ENCODE measurements around the gene YES1. TPM values are rescaled to one million over a fixed set of nuclear protein-coding genes. Genes with fewer than 3 reads are reported as not detected.
"Not testable (repeated sequence)": the region's sequence is repeated elsewhere in the genome, so short reads cannot be mapped to it uniquely, and the experiment has no call there.

YES1 gene
- polyA plus RNA-seq, 1 donor (not counting 4 experiments of a cell fraction or from before 2014, with no cell fraction given) = 22.9 TPM

GRCh38 chr18:766550-766860 lies 45.5 kb downstream of the YES1 start:
- H3K4me3 ChIP-seq (ENCODE audit: control insufficient read depth in 2 of 3, extremely low read depth in 1 of 3, insufficient read depth in 2 of 3, low read depth in 1 of 3, low read length in 3 of 3) = no peak overlapping the region
- no peak for FAIRE-seq
- no peak overlapping the region for H2AFZ ChIP-seq (ENCODE audit: control insufficient read depth, low read length)
- no peaks in the 10 kb centered on the region for H3K27me3 ChIP-seq (ENCODE audit: control insufficient read depth, extremely low read depth, insufficient read depth, low read length)
- no peaks in the 10 kb centered on the region for H3K9me3 ChIP-seq (ENCODE audit: control insufficient read depth, low read depth, low read length)
- peaks cover 2% of the 10 kb centered on the region for H4K20me1 ChIP-seq (ENCODE audit: control insufficient read depth, extremely low read depth, insufficient read depth, low read length)
- dilution Hi-C loops (cut with MboI; ENCODE audit: extremely low pct_ligation_motif_present, low sequenced_read_pairs) = no loop called here
- peaks cover 45% of the 10 kb centered on the region for H3K79me2 ChIP-seq (ENCODE audit: control insufficient read depth, insufficient read depth, low read length)
- H3K4me1 ChIP-seq (ENCODE audit: control insufficient read depth, extremely low read depth, insufficient read depth, low read length) = no peaks in the 10 kb centered on the region
- no peak overlapping the region for H3K27ac ChIP-seq (ENCODE audit: control insufficient read depth, insufficient read depth, low read length)
- no peaks in the 10 kb centered on the region for H3K36me3 ChIP-seq (ENCODE audit: control insufficient read depth in 2 of 2, extremely low read depth in 1 of 2, insufficient read depth in 2 of 2, low read length in 2 of 2)
- TF ChIP-seq, protein P1, sequence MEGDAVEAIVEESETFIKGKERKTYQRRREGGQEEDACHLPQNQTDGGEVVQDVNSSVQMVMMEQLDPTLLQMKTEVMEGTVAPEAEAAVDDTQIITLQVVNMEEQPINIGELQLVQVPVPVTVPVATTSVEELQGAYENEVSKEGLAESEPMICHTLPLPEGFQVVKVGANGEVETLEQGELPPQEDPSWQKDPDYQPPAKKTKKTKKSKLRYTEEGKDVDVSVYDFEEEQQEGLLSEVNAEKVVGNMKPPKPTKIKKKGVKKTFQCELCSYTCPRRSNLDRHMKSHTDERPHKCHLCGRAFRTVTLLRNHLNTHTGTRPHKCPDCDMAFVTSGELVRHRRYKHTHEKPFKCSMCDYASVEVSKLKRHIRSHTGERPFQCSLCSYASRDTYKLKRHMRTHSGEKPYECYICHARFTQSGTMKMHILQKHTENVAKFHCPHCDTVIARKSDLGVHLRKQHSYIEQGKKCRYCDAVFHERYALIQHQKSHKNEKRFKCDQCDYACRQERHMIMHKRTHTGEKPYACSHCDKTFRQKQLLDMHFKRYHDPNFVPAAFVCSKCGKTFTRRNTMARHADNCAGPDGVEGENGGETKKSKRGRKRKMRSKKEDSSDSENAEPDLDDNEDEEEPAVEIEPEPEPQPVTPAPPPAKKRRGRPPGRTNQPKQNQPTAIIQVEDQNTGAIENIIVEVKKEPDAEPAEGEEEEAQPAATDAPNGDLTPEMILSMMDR (optimal IDR thresholded peaks at IDR 0.05 in 1 of 3, IDR thresholded peaks at IDR 0.05 in 1 of 3, conservative IDR thresholded peaks at IDR 0.05 in 1 of 3; ENCODE audit: extremely low read depth in 1 of 3, insufficient read depth in 2 of 3, low read length in 3 of 3) = no peak
- TF ChIP-seq EZH2 (IDR thresholded peaks at IDR 0.05; ENCODE audit: low read length) = no peak
- H3K4me2 ChIP-seq (ENCODE audit: control insufficient read depth, extremely low read depth, insufficient read depth, low read depth, low read length) = no peak overlapping the region
- no peak overlapping the region for H3K9ac ChIP-seq (ENCODE audit: control insufficient read depth, extremely low read depth, insufficient read depth, low read length)
- no peak for DNase-seq (ENCODE audit: low read depth, low spot score)
- no peaks in the 10 kb centered on the region for H3K9me1 ChIP-seq (ENCODE audit: control insufficient read depth, extremely low read depth, insufficient read depth, low read length)

- dilution Hi-C loops (cut with MboI; ENCODE audit: extremely low pct_ligation_motif_present, low sequenced_read_pairs) = no loop called here
- Histone ChIP-seq H3K79me2 (ENCODE audit: control insufficient read depth, insufficient read depth, low read length) (peaks cover 47% of the 10 kb centered on the region), H4K20me1 (ENCODE audit: control insufficient read depth, extremely low read depth, insufficient read depth, low read length) (peaks cover 2% of the 10 kb centered on the region), H3K27me3 (ENCODE audit: control insufficient read depth, extremely low read depth, insufficient read depth, low read length) (no peaks in the 10 kb centered on the region), H3K36me3 (ENCODE audit: control insufficient read depth in 2 of 2, extremely low read depth in 1 of 2, insufficient read depth in 2 of 2, low read length in 2 of 2) (no peaks in the 10 kb centered on the region), H3K9me3 (ENCODE audit: control insufficient read depth, low read depth, low read length) (no peaks in the 10 kb centered on the region), H3K4me1 (ENCODE audit: control insufficient read depth, extremely low read depth, insufficient read depth, low read length) (no peaks in the 10 kb centered on the region), H3K4me2 (ENCODE audit: control insufficient read depth, extremely low read depth, insufficient read depth, low read depth, low read length) (no peak overlapping the region), H2AFZ (ENCODE audit: control insufficient read depth, low read length) (no peak overlapping the region), H3K9ac (ENCODE audit: control insufficient read depth, extremely low read depth, insufficient read depth, low read length) (no peak overlapping the region), H3K9me1 (ENCODE audit: control insufficient read depth, extremely low read depth, insufficient read depth, low read length) (no peaks in the 10 kb centered on the region), H3K4me3 (ENCODE audit: control insufficient read depth in 2 of 3, extremely low read depth in 1 of 3, insufficient read depth in 2 of 3, low read depth in 1 of 3, low read length in 3 of 3) (no peak overlapping the region), H3K27ac (ENCODE audit: control insufficient read depth, insufficient read depth, low read length) (no peak overlapping the region)
- TF ChIP-seq EZH2 (IDR thresholded peaks at IDR 0.05; ENCODE audit: low read length) = no peak
- TF ChIP-seq, protein P1 (optimal IDR thresholded peaks at IDR 0.05 in 1 of 3, IDR thresholded peaks at IDR 0.05 in 1 of 3, conservative IDR thresholded peaks at IDR 0.05 in 1 of 3; ENCODE audit: extremely low read depth in 1 of 3, insufficient read depth in 2 of 3, low read length in 3 of 3) = no peak
- FAIRE-seq (no peak), DNase-seq (ENCODE audit: low read depth, low spot score) (no peak)
Observed at GRCh38 chr18:765764-766549, 46.1 kb downstream of the YES1 start.

DNA sequence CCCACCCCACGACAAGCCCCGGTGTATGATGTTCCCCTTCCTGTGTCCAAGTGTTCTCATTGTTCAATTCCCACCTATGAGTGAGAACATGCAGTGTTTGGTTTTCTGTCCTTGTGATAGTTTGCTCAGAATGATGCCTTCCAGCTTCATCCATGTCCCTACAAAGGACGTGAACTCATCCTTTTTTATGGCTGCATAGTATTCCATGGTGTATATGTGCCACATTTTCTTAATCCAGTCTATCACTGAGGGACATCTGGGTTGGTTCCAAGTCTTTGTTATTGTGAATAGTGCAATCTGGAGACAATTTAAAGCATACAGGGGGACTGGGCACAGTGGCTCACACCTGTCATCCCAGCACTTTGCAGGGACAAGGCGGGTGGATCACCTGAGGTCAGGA lies 52.2 kb downstream of the YES1 start:
- H3K36me3 ChIP-seq (ENCODE audit: control insufficient read depth in 2 of 2, extremely low read depth in 1 of 2, insufficient read depth in 2 of 2, low read length in 2 of 2); H3K9me1 ChIP-seq (ENCODE audit: control insufficient read depth, extremely low read depth, insufficient read depth, low read length); H3K4me1 ChIP-seq (ENCODE audit: control insufficient read depth, extremely low read depth, insufficient read depth, low read length); DNase-seq (ENCODE audit: low read depth, low spot score); H3K27ac ChIP-seq (ENCODE audit: control insufficient read depth, insufficient read depth, low read length); H3K9ac ChIP-seq (ENCODE audit: control insufficient read depth, extremely low read depth, insufficient read depth, low read length); H4K20me1 ChIP-seq (ENCODE audit: control insufficient read depth, extremely low read depth, insufficient read depth, low read length); FAIRE-seq; H2AFZ ChIP-seq (ENCODE audit: control insufficient read depth, low read length); H3K4me2 ChIP-seq (ENCODE audit: control insufficient read depth, extremely low read depth, insufficient read depth, low read depth, low read length); H3K27me3 ChIP-seq (ENCODE audit: control insufficient read depth, extremely low read depth, insufficient read depth, low read length); H3K4me3 ChIP-seq (ENCODE audit: control insufficient read depth in 2 of 3, extremely low read depth in 1 of 3, insufficient read depth in 2 of 3, low read depth in 1 of 3, low read length in 3 of 3); dilution Hi-C loops (cut with MboI; ENCODE audit: extremely low pct_ligation_motif_present, low sequenced_read_pairs); H3K9me3 ChIP-seq (ENCODE audit: control insufficient read depth, low read depth, low read length): not testable (repeated sequence)
- peaks cover 41% of the 10 kb centered on the region for H3K79me2 ChIP-seq (ENCODE audit: control insufficient read depth, insufficient read depth, low read length)

All from keratinocyte (primary cell).